Keratinocyte (primary cell): Measurements from ENCODE around the gene FBLN5. TPM values are rescaled to one million over a fixed set of nuclear protein-coding genes. Genes with fewer than 3 reads are reported as not detected.

Source experiments
- DNase-seq: peaks from one replicate; pipeline ENCODE4 v3.0.0-alpha.2; 2011; ENCODE audit warnings: low read depth, missing footprints, low spot score
- FAIRE-seq: peaks from 2 replicates; lab custom pipeline; 2011; peaks lifted over from hg19 to GRCh38; lab: Jason Lieb, UNC
- H2AFZ ChIP-seq: 2 replicates; pipeline ENCODE4 v1.6.0; 2012; ENCODE audit warnings: low read length, control low read depth, inconsistent platforms; ENCODE audit not compliant: control insufficient read depth
- H3K27ac ChIP-seq: 2 replicates; pipeline ENCODE4 v1.5.1; 2011; ENCODE audit warnings: low read length; ENCODE audit not compliant: control insufficient read depth, insufficient read depth
- H3K27me3 ChIP-seq: 3 replicates; pipeline ENCODE4 v1.6.0; 2011; ENCODE audit warnings: low read length; ENCODE audit not compliant: control insufficient read depth, insufficient read depth; ENCODE audit errors: extremely low read depth
- H3K36me3 ChIP-seq, 2 experiments: 2 replicates in 1 of 2; 3 replicates in 1 of 2; pipeline ENCODE4 v1.5.1; 2011; ENCODE audit warnings: low read length in 2 of 2, mild to moderate bottlenecking in 1 of 2; ENCODE audit not compliant: control insufficient read depth in 2 of 2, insufficient read depth in 2 of 2; ENCODE audit errors: extremely low read depth in 1 of 2
- H3K4me1 ChIP-seq: 3 replicates; pipeline ENCODE4 v1.5.1; 2011; ENCODE audit warnings: low read length; ENCODE audit not compliant: control insufficient read depth, insufficient read depth; ENCODE audit errors: extremely low read depth
- H3K4me2 ChIP-seq: 3 replicates; pipeline ENCODE4 v1.6.0; 2011; ENCODE audit warnings: low read depth, low read length; ENCODE audit not compliant: control insufficient read depth, insufficient read depth; ENCODE audit errors: extremely low read depth
- H3K4me3 ChIP-seq, 3 experiments: fragments of 200-600 bp in 1 of 3; sonication (generic) in 1 of 3; 2 replicates in 2 of 3; 3 replicates in 1 of 3; pipeline ENCODE4 v1.5.1; 2011 to 2016; ENCODE audit warnings: low read length in 3 of 3, mild to moderate bottlenecking in 3 of 3, control low read depth in 2 of 3, inconsistent platforms in 1 of 3, low read depth in 1 of 3, mixed read lengths in 1 of 3, mixed run types in 1 of 3, moderate library complexity in 1 of 3; ENCODE audit not compliant: control insufficient read depth in 2 of 3, insufficient read depth in 2 of 3; ENCODE audit errors: extremely low read depth in 1 of 3
- H3K79me2 ChIP-seq: 2 replicates; pipeline ENCODE4 v1.6.0; 2012; ENCODE audit warnings: low read length; ENCODE audit not compliant: control insufficient read depth, insufficient read depth
- H3K9ac ChIP-seq: 3 replicates; pipeline ENCODE4 v1.6.0; 2011; ENCODE audit warnings: low read length; ENCODE audit not compliant: control insufficient read depth, insufficient read depth; ENCODE audit errors: extremely low read depth
- H3K9me1 ChIP-seq: 3 replicates; pipeline ENCODE4 v1.6.0; 2011; ENCODE audit warnings: low read length; ENCODE audit not compliant: control insufficient read depth, insufficient read depth; ENCODE audit errors: extremely low read depth
- H3K9me3 ChIP-seq: 2 replicates; pipeline ENCODE4 v1.5.1; 2012; ENCODE audit warnings: low read depth, low read length; ENCODE audit not compliant: control insufficient read depth
- H4K20me1 ChIP-seq: 3 replicates; pipeline ENCODE4 v1.6.0; 2011; ENCODE audit warnings: low read length; ENCODE audit not compliant: control insufficient read depth, insufficient read depth; ENCODE audit errors: extremely low read depth
- EZH2 ChIP-seq: IDR thresholded peaks from one replicate; pipeline ENCODE4 v1.6.1; 2012; ENCODE audit warnings: inconsistent platforms, mild to moderate bottlenecking, low read length, moderate library complexity
- dilution Hi-C: fragments of 300-500 bp; cut with MboI; formaldehyde crosslinking; loops from one replicate; pipeline ENCODE4 v1.7.0; 2020; ENCODE audit warnings: low sequenced_read_pairs; ENCODE audit not compliant: extremely low pct_ligation_motif_present
- polyA plus RNA-seq, 5 experiments: library from polyadenylated mRNA; depleted of rRNA in 3 of 5; stranded (reverse) in 3 of 5; stranded (forward) in 1 of 5; unstranded in 1 of 5; fragments of >200 nt; gene quantifications; 1 replicate in 1 of 5; 2 replicates in 3 of 5; 3 replicates in 1 of 5; pipeline versions ENCODE4 v1.2.1 to v1.2.3, GENCODE V29; 2011 to 2012; ENCODE audit warnings: missing spikeins in 2 of 5, low read depth in 1 of 5, low replicate concordance in 1 of 5
- TF ChIP-seq, protein P1 (sequence below), 3 experiments: IDR thresholded peaks in 1 of 3; conservative IDR thresholded peaks in 1 of 3; optimal IDR thresholded peaks in 1 of 3; 2 replicates in 2 of 3; 3 replicates in 1 of 3; pipeline versions ENCODE3 to v1.5.1; 2011; ENCODE audit warnings: low read length in 3 of 3, mild to moderate bottlenecking in 3 of 3, moderate library complexity in 2 of 3, control low read depth in 1 of 3, inconsistent platforms in 1 of 3; ENCODE audit not compliant: insufficient read depth in 2 of 3; ENCODE audit errors: extremely low read depth in 1 of 3

FBLN5 gene
- polyA plus RNA-seq, 1 donor (not counting 4 experiments of a cell fraction or from before 2014, with no cell fraction given), result 0.10 TPM

DNA sequence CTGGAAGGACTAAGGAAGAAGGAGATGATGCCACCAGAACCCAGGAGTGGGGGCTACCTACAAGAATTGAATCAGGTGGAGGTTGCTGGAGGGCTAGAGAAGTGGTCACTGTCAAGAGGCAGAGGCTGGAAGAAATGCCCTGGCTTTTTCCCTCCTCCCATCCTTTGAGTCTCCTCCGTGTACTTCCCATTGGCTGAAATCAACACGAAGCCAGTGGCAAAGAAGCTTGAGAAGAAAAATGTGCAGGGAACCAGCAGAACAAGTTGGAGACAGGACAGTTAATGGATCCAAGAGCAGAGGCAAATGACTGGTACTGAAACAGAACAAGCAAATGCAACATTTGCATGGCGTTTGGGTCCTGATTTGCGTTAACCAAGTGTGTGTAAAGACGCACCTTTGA, 9.1 kb upstream of the FBLN5 start:
- dilution Hi-C loops, result no loop called here
- FAIRE-seq, result no peak
- Histone ChIP-seq H3K9me3 (no peaks in the 10 kb centered on the region), H3K9me1 (no peaks in the 10 kb centered on the region), H3K4me2 (no peak overlapping the region), H3K27me3 (no peaks in the 10 kb centered on the region), H3K79me2 (no peaks in the 10 kb centered on the region), H3K9ac (no peak overlapping the region), H3K4me1 (no peaks in the 10 kb centered on the region), H2AFZ (no peak overlapping the region), H4K20me1 (no peaks in the 10 kb centered on the region), H3K27ac (no peak overlapping the region), H3K4me3 (no peak overlapping the region), H3K36me3 (no peaks in the 10 kb centered on the region)
- no peak for TF ChIP-seq EZH2
- TF ChIP-seq, protein P1, sequence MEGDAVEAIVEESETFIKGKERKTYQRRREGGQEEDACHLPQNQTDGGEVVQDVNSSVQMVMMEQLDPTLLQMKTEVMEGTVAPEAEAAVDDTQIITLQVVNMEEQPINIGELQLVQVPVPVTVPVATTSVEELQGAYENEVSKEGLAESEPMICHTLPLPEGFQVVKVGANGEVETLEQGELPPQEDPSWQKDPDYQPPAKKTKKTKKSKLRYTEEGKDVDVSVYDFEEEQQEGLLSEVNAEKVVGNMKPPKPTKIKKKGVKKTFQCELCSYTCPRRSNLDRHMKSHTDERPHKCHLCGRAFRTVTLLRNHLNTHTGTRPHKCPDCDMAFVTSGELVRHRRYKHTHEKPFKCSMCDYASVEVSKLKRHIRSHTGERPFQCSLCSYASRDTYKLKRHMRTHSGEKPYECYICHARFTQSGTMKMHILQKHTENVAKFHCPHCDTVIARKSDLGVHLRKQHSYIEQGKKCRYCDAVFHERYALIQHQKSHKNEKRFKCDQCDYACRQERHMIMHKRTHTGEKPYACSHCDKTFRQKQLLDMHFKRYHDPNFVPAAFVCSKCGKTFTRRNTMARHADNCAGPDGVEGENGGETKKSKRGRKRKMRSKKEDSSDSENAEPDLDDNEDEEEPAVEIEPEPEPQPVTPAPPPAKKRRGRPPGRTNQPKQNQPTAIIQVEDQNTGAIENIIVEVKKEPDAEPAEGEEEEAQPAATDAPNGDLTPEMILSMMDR (optimal IDR thresholded peaks at IDR 0.05 in 1 of 3, IDR thresholded peaks at IDR 0.05 in 1 of 3, conservative IDR thresholded peaks at IDR 0.05 in 1 of 3; ENCODE audit: extremely low read depth in 1 of 3, insufficient read depth in 2 of 3, low read length in 3 of 3), result no peak
- DNase-seq, result no peak

DNA sequence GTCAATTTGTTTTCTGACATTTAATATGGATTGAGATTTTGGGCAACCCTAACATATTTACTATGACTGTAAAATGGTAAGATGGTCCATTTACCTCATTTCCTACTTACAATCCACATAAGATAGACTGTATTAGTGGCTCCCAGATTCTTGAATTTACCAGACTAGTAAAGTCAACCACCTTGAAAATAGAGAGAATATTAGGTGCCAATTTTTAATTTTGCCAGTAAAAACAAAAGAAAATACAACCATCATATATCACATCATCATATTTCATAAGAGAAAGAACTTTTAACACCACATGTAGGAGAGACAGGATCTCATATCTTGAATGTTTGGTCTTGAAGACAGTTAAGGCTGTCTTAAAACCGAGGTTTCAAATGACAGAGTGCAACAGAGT, 7.7 kb upstream of the FBLN5 start:
- Histone ChIP-seq H2AFZ (no peak overlapping the region), H3K27ac (no peak overlapping the region), H3K79me2 (no peaks in the 10 kb centered on the region), H3K9me1 (no peaks in the 10 kb centered on the region), H3K9ac (no peak overlapping the region), H3K4me3 (no peak overlapping the region), H3K9me3 (no peaks in the 10 kb centered on the region), H3K27me3 (no peaks in the 10 kb centered on the region), H3K36me3 (no peaks in the 10 kb centered on the region), H3K4me2 (no peak overlapping the region), H4K20me1 (no peaks in the 10 kb centered on the region), H3K4me1 (no peaks in the 10 kb centered on the region)
- no peak for FAIRE-seq
- DNase-seq, result no peak
- TF ChIP-seq, protein P1 (optimal IDR thresholded peaks at IDR 0.05 in 1 of 3, IDR thresholded peaks at IDR 0.05 in 1 of 3, conservative IDR thresholded peaks at IDR 0.05 in 1 of 3; ENCODE audit: extremely low read depth in 1 of 3, insufficient read depth in 2 of 3, low read length in 3 of 3), result no peak
- no peak for TF ChIP-seq EZH2
- dilution Hi-C loops, result no loop called here
